ENCODE measurements around the gene CD248. TPM values are rescaled to one million over a fixed set of nuclear protein-coding genes. Genes with fewer than 3 reads are reported as not detected.

CD248 gene
- total RNA-seq, 1 experiment from 2014 or later, result 0.15 TPM

GRCh38 chr11:66275396-66275795 lies 41.4 kb downstream of the CD248 start:
- no TSS peak for BruUV-seq (replicated peaks)

GRCh38 chr11:66274219-66274618 lies 42.6 kb downstream of the CD248 start:
- in situ Hi-C loops (cut with HindIII; ENCODE audit: low pct_unique_long_range_greater_than_20kb, low sequenced_read_pairs), result no loop called here
- BruUV-seq (replicated peaks), result no TSS peak
- peaks cover 7% of the 10 kb centered on the region for H3K4me1 ChIP-seq (ENCODE audit: control insufficient read depth, insufficient read depth, low read length)
- H3K9me3 ChIP-seq (ENCODE audit: control insufficient read depth, insufficient read depth, low read depth, low read length), result no peaks in the 10 kb centered on the region
- TF ChIP-seq SIN3A (IDR thresholded peaks at IDR 0.05; ENCODE audit: borderline replicate concordance, insufficient read depth, low read depth, low read length) (no peak), CTCF (IDR thresholded peaks at IDR 0.05) (no peak), TCF7L2 (IDR thresholded peaks at IDR 0.05; ENCODE audit: low read depth, low read length) (no peak), POLR2AphosphoS5 (IDR thresholded peaks at IDR 0.05; ENCODE audit: low read depth, low read length) (no peak), REST (IDR thresholded peaks at IDR 0.05; ENCODE audit: insufficient read depth in 1 of 2, low read depth in 2 of 2, low read length in 1 of 2) (no peak)
- H3K4me3 ChIP-seq (ENCODE audit: low read depth in 2 of 2, low read length in 2 of 2), result no peak overlapping the region
- ChIA-PET CTCF (no interaction called here), POLR2A (no interaction called here)
- H3K27ac ChIP-seq (ENCODE audit: low read length), result no peak overlapping the region
- ATAC-seq, result no peak
- intact Hi-C loops (cut with micrococcal nuclease; ENCODE audit: unreplicated experiment), result no loop called here
- peaks cover 11% of the 10 kb centered on the region; the same call in 1 of the 2 replicates for H3K36me3 ChIP-seq (ENCODE audit: control insufficient read depth, insufficient read depth, low read length)
- no peaks in the 10 kb centered on the region for H3K27me3 ChIP-seq (ENCODE audit: control insufficient read depth, insufficient read depth, low read length)
- DNase-seq (ENCODE audit: low read depth, low spot score), result no peak

More at GRCh38 chr11:66275396-66275795, 41.4 kb downstream of the CD248 start:
- peaks cover 11% of the 10 kb centered on the region; the same call in 1 of the 2 replicates for H3K36me3 ChIP-seq (ENCODE audit: control insufficient read depth, insufficient read depth, low read length)
- no peak for DNase-seq (ENCODE audit: low read depth, low spot score)
- ChIA-PET CTCF (no interaction called here), POLR2A (no interaction called here)
- no peak overlapping the region for H3K27ac ChIP-seq (ENCODE audit: low read length)
- TF ChIP-seq REST (IDR thresholded peaks at IDR 0.05; ENCODE audit: insufficient read depth in 1 of 2, low read depth in 2 of 2, low read length in 1 of 2), result no peak
- TF ChIP-seq TCF7L2 (IDR thresholded peaks at IDR 0.05; ENCODE audit: low read depth, low read length), result no peak
- TF ChIP-seq CTCF (IDR thresholded peaks at IDR 0.05), result no peak
- TF ChIP-seq POLR2AphosphoS5 (IDR thresholded peaks at IDR 0.05; ENCODE audit: low read depth, low read length), result no peak
- TF ChIP-seq SIN3A (IDR thresholded peaks at IDR 0.05; ENCODE audit: borderline replicate concordance, insufficient read depth, low read depth, low read length), result no peak
- no peaks in the 10 kb centered on the region for H3K27me3 ChIP-seq (ENCODE audit: control insufficient read depth, insufficient read depth, low read length)
- H3K4me1 ChIP-seq (ENCODE audit: control insufficient read depth, insufficient read depth, low read length), result peaks cover 10% of the 10 kb centered on the region
- no peaks in the 10 kb centered on the region for H3K9me3 ChIP-seq (ENCODE audit: control insufficient read depth, insufficient read depth, low read depth, low read length)
- ATAC-seq, result no peak
- intact Hi-C loops (cut with micrococcal nuclease; ENCODE audit: unreplicated experiment), result no loop called here
- H3K4me3 ChIP-seq (ENCODE audit: low read depth in 2 of 2, low read length in 2 of 2), result no peak overlapping the region
- in situ Hi-C loops (cut with HindIII; ENCODE audit: low pct_unique_long_range_greater_than_20kb, low sequenced_read_pairs), result no loop called here

Measured in Panc1 (cell line).